GM19351 (cell line): ENCODE data around the gene F3.

ENCODE experiments used
- ATAC-seq: cut with Tn5 transposase; IDR thresholded peaks from one replicate; pipeline ENCODE4 v1.9.1; 2021; ENCODE audit warnings: mild to moderate bottlenecking, moderate library complexity; ENCODE audit not compliant: unreplicated experiment

The F3 gene

DNA sequence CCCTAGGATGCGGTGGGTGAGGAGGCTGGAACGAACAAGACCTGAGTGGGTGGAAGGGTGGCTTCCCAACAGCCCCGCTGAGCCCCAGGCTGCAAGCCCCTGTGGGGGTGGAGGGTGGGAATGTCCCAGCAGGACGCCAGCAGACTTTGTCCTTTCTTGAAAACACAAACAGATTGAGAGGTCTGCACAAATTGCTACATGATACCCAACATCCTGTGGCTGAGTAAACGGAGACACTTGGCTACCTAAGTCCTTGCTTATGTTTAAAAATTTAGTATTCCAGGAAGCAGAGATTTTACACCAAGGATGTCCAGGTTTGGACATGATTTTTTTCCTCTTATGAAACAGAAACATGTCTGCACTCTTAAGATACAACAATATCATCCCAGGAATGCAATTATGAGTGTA is 11.8 kb upstream of the F3 start:
- no peak for ATAC-seq

DNA sequence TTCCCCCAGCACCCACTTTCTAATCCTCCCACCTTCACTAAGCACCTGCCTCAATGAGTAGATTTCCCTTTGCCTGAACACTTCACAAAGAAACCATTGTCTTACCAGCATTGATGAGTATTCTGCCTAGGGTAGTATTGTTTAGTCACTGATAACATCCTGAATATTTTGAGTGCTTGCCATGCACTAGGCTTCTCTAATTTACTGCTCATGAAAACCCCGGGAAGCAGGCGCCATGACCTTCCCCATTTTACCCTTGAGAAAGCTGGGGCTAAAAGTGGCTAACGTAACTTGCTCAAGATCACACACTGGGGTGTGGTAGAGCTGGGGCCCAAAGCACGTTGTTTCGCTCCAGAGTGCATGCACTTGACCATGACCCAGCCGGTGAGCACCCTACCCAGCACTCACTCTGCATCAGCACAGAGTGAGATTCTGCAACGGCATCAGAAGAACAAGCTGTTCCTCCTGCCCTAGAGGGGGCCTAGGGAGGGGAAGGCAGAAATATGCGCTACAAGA is 10.6 kb upstream of the F3 start:
- no peak for ATAC-seq

DNA sequence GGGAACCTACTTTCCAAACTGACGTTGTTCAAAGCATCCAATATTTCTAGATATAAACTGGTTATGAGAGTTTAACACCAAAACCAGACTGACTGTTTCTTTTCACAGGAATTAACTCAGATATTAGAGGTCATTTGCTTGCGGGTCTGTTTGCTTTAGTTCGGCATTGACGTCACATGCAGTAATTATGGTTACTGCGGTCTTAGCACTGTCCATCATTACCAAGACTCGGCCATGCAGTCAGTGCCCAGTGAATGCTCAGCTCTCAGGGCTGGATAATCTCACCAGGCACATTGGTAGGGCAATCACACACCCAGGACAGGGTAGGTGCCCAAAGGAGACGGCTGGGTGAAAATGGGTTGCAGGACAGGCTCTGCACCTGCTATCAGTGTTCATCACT is 9.9 kb upstream of the F3 start:
- no peak for ATAC-seq

DNA sequence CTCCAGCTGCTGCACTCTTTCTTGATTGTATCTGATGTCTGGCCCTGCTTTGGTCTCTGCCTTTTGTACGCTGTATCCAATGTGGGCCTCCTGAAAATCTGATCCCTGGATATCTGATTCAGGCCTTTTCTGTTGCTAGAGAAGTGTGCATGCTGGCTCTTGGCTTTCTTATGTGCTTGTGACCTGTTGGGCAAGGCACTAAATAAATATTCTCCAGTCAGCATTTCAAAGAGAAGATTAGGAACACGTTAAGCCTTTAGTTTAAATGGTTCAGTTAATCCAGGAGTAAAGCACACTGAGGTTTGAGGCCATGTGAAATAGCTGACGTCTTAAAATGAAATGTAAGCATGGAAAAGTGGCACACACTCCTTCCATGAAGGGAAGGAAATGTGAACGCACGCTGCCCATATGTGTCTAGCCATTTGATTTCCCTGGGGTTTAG is 9.3 kb upstream of the F3 start:
- ATAC-seq = no peak

DNA sequence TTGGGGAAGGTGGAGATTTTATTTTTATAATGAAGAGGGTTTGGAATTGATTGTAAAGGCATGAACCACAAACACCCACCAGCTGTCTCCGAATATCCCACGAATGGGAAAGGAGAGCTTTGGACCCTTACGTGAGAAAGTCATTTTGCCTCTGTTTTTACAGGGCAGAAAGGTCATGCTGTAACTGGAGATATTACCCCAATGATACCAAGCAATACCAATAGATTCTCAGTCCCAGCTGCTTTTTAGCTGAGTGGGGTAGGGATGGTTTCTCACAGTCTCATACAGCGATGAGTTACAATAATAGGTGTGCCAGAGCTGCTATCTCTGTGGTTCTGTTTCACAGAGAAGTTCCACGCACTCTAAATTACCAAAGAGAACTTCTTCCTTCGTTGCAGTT is 8.8 kb upstream of the F3 start:
- no peak for ATAC-seq

DNA sequence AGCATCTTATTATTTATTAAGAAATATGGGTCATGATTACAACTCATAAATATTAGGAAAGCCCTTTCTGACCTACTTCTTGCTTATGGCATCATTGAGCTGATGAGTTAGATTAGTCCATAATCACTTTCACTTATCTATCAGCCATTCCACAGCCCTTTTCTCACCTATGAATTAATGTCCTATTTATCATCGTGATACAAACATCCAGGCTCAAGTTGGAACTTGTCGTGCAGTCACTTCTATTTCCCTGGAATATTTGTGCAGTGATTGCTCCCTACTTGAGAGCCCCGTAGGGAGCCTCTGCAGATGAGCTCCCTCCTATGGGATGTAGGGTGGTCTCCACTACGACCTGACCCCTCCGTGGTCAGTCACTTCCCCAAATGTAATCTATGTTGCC is 8.1 kb upstream of the F3 start:
- ATAC-seq = no peak

DNA sequence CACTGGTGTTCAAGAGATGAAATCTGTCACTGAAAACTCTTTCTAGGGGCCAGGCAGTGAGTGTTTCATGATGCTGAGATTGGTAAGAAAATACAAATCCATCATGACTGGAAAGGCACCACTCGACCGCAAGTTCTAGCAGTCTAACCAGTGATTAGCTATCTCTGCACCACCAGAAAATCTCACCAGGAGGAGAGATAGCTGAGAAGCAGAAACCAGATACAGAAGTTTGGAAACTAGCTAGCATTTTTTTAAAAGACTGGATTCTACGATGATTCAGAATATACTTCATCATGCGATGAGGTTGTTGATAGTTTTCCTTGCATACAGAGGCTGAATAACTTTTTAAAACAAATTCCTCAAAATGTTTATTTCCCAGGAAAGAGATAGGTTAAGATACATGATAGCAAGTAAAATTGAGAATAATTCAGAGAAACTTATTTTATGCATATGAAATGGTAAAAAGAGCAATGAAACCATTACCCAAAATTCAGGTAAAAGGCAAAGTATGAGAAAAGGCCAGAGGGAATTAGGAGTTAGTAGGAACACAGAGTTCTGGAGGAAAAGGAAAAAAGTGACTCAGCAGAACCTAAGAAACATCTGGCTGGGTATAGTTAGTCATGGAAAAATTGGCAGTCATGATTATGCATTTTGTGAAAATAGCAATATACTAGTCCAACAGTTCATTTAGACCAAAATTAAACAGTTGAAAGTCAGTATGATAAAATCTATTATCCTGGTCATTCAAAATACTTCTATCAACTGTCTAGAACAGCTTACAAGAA is 3.3 kb upstream of the F3 start:
- ATAC-seq = no peak

DNA sequence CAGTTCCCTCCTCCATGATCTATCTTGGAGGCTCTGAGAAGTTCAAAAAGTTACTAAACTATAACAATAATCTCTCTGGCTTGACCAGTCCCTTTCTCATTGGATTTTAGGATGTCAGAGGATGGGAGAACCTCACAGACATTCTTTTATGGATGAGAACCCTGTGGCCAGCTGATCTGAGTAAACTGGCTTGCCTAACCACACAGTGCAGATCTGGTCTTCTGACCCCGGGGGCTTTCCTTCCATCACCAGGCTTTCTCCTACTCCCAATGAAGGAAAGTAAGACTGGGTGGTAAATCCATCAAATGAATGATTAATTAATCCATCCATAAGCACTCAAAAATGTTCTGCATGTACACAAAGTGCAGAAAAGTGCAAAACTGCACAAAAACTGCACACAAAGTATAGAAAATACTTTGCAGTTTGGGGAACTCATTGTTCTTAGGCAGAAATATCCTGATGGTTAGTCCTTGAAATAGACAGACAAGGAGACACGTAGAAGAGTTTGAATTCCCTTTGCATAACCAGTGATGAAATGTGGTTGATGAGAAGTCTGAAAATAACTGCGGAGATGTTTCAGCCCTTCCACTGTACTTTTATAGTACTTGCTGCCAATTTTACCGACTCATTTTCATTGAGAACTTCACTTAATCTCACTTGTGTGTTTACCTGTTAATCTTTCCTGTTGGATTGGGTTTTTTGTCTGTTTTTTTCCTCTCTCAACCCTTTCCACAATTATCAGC is 2.5 kb upstream of the F3 start:
- ATAC-seq = no peak

DNA sequence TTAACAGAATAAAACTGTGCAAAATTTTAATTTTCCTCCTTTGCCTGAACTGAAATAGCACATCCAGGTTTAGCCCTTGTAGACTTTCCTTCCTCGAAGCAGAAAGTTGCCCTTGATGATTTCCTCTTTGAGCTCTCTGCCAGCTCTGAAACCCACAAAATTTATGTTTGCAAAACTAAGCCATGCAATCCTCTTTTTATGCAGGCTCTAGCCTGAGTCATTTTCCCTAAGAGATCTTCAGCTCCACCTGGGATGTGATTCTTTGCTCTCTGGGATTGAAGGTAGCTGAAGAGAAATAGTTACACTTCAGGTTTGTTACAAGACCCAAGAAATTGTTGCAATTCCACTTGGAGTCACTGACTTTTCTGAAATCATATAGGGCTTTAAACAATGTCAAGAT is 1.4 kb upstream of the F3 start:
- ATAC-seq = no peak

DNA sequence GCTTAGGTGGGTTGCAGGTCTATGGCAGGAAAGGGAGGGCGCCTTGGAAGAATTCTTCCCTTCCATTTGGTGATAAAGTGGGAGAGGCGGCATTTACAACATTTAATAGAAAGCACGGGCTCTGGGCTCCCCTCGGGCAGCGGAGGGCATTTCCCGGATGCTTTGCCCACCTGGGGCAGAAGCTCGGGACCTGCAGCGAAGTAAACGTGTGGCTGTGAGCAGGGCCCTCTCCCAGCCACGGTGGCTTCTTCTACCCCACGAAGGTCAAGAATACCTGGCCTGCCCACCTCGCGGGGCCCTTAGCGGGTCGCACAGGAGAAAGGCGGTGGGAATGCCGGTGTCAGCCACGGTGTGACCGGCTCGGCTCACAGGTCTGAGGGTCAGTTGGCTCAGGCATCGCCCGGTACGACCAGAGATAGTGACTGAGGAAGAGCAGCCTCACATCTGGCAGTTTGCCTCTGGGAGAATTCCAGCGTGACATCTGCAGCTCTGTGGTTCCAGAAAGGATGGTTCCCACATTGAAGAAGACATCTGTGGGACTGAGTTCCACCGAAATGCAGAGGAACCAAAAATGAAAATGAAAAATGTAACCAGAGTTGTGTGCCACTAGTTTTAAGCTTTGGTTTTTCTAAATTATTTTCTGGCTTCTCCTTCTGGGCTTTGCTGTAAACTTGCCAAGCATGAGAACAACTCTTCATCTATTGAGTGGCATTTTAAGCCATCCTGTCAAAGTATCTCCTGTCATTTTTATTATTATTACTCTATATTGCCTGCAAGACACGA is 720 bp upstream of the F3 start:
- ATAC-seq = peak; percentile 32

DNA sequence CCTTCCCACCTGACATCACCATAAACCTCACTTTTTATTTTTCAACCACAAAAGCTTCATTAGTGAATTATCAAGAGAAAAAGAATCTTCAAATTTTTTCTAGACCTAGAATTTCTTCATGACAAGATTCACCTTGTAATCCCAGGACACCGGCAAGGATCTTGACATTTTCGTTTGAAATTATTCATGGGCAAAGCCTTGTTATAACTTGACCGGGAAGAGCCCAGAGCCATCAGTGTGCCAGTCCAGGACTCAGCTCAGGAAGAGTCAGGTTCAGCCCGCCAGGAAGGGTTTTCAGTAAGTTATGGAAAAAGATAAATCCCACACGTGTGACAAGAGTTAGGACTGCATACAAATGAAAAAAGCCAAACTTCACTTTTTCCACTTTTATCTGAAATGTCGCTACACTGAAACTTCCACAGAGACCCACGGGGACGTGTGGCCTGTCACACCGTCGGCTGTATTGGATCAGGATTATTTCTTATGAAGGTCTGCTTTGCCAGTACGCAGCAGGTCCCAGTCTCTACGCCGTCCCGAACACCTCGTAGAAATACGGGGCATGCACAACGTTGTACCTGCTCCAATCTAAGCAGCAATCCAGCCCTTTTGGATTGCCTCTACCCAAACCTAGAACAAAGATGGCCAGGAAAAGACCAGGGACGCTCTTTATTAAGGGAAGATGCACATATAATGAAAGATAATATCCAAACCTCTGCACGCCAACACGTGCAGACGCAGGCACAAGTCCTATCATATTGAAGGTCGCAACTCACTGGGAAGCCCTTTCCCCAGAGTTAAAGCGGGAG is 916 bp downstream of the F3 start:
- no peak for ATAC-seq

DNA sequence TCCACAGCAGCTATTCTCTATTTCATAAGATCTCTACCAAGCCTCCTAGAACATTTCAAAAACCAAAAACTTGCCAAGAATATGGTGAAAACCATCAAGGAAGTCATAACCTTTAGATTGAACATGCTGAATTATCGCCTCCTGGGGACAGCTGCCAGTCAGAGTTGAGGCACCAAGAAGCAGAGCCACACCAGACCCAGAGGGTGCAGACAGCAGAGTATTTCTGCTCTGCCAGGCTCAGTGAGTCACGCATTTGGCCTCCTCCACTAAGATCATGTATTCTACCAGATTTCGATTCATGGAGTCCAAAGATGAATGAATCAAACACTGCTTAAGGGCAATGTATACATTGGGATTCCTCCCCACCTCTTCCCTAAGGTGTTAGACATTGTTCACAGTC is 2.1 kb downstream of the F3 start:
- ATAC-seq = no peak

DNA sequence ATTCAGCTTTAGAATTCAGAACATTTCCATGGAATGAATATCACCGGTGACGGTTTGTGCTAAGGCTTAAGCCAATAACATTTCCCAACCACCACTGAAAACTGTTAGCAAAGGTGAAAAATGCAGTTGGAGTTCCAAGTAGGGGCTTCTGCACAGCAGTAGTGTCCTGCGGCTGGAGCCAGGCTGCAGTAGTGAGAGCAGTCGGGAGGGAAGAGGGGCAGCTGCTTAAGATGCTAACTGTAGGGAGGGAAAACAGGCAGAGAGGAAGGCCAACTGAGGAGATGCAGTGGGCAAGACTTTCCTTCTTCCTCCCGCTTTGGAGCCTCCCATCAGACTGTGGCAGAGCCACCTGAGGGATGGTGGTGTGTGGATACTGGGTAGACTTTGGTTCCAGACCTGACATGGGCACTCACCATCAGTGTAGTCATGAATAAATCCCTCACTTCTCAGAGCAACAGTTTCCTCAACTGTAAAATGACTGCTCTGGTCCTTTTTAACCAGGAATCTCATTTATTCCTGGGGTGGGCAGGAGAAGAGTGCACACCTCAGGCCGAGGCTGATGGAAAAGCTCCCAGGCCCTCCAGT is 3.2 kb downstream of the F3 start:
- no peak for ATAC-seq

DNA sequence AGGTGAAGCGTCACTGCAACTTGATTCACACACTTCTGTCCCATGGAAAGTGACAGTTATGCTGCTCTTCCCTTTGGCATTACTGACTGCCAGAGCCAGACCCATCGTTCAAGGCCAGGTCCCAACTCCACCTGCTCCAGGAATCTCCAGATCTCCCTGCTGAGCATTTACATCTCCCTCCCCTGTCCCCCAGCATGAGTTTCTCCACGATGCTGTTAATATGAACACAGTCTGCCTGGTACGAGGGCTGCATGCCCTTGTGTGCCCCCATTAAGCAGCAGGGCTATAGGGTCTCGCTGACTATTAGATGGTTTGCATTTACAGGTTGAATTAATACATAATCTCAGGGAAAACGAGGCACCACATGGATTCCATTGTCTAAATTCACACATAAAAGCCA is 4.3 kb downstream of the F3 start:
- ATAC-seq = no peak

DNA sequence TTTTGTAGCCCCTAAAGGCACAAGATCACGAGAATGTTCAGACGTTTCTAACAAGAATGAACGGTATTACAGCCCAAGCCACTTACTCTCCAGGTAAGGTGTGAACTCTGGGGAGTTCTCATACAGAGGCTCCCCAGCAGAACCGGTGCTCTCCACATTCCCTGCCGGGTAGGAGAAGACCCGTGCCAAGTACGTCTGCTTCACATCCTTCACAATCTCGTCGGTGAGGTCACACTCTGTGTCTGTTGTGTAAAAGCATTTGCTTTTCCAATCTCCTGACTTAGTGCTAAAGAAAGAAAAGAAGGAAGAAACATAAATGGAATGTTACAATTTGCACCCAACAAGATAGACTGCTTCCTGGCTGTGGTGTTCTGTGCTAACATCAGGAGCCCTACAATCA is 5.7 kb downstream of the F3 start:
- ATAC-seq = no peak

DNA sequence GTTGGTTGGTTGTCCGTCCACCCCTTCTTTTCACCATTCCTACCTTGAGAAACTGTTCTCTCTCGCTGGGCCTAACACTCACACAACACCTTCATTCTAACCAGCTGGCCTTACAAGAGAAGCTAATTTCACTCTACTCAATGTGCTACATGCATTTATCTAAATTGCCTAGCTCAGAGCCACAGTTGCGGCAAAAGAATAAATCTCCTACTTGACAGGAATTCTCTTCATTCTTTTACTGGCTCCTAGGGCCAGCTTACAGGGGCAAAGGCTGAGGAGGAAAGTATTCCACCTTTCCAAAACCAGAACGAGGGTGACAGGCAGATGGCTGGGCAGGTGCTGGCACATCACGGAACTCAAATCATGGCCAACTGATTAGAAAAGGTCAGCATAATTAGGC is 6.5 kb downstream of the F3 start:
- no peak for ATAC-seq

DNA sequence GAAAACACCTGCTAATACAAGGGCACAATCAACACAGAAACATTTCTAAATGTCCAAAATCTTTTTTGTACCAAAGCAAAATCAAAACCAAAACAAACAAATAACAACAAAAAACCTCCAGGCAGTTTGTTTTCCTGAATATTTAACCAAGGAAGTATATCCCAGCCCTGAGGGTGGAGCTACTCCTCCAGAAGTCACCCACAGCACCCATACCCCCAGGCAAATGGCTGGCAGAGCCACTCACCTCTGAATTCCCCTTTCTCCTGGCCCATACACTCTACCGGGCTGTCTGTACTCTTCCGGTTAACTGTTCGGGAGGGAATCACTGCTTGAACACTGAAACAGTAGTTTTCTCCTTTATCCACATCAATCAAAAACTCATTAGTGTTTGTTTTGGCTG is 9.5 kb downstream of the F3 start:
- ATAC-seq = no peak

DNA sequence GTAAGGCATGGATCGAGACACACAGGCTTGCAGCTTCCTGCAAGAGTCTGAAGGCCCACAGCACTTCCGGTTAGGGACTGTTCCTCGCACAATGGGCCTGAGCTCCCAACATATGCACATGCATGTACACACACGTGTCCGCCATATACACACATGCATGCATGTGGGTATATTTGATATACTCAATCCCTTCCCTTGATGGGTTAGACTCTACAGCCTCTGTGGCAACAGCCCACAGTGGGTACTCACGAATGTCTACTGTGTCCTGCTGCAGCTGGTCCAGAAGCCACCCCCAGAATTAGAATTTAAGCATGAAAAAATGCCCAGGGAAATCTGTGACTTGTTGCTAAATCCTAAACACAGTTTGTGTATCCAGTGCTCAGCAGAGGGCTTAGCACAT is 9.9 kb downstream of the F3 start:
- ATAC-seq = no peak

DNA sequence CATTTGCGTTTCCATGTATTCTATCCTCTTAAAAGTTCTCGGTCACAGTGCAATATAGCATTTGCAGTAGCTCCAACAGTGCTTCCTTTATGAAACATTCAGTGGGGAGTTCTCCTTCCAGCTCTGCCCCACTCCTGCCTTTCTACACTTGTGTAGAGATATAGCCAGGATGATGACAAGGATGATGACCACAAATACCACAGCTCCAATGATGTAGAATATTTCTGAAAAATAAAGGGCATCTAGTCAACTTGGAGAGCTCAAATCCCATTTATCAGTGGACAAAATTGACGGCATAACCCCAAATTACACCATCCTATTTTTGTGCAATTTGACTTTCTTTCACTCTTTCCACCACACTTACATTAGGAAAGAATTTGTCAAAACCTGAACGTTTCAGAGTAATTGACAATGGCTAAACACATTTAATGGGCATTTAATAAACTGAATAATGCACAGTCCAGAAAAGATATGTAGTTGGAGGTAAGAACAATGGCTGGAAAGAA is 11.1 kb downstream of the F3 start:
- ATAC-seq = no peak

DNA sequence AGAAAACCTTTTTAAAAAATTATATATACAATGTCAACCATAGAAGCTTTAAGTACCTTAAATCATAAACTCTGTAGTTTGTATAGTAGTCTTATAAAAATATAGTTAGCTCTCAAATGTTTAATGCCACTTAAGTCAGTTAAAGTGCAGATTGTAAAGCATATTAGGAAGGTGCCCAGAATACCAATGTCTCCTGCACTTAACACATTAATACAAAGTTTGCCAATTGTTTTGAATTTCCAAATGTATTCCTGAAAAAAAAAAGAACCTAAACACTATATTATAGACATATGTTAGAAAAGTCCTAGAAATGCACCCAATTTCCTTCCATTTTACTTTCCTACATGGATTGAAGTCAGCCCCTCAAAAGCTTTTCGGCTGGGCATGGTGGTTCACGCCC is 12.1 kb downstream of the F3 start:
- no peak for ATAC-seq
